HepG2 (cell line): ENCODE measurements around the gene GPHN. TPM values are rescaled to one million over a fixed set of nuclear protein-coding genes. Genes with fewer than 3 reads are reported as not detected.

Experiments
- CCAR2 ChIP-seq: fragments of 200-400 bp; formaldehyde crosslinking; optimal IDR thresholded peaks from 2 replicates; pipeline ENCODE3; 2018; ENCODE audit warnings: low read depth, mild to moderate bottlenecking, low read length, moderate library complexity
- CENPX ChIP-seq: sonication (generic); formaldehyde crosslinking; IDR thresholded peaks from 2 replicates; pipeline ENCODE4 v1.9.0; 2021; ENCODE audit warnings: mild to moderate bottlenecking, missing genetic modification reagents, moderate library complexity
- FIP1L1 ChIP-seq: fragments of 200-400 bp; formaldehyde crosslinking; IDR thresholded peaks from 2 replicates; pipeline ENCODE4 v1.6.1; 2018; ENCODE audit warnings: low read depth, mild to moderate bottlenecking, low read length, moderate library complexity, borderline replicate concordance; ENCODE audit not compliant: insufficient read depth
- FOXA1 ChIP-seq, 2 experiments: fragments of 450-650 bp in 1 of 2; sonication (generic) in 1 of 2; formaldehyde crosslinking in 1 of 2; IDR thresholded peaks; 2 replicates each; pipeline versions ENCODE4 v1.4.0 to v1.6.1; 2016 to 2020; ENCODE audit warnings: missing genetic modification reagents in 1 of 2
- GPN1 ChIP-seq: sonication (generic); formaldehyde crosslinking; IDR thresholded peaks from 2 replicates; pipeline ENCODE4 v1.5.1; 2020; ENCODE audit warnings: missing genetic modification reagents, borderline replicate concordance
- JUND ChIP-seq: sonication (generic); formaldehyde crosslinking; IDR thresholded peaks from 2 replicates; pipeline ENCODE4 v1.8.0; 2022; ENCODE audit warnings: mild to moderate bottlenecking, missing genetic modification reagents
- PRMT3 ChIP-seq: sonication (generic); formaldehyde crosslinking; IDR thresholded peaks from 2 replicates; pipeline ENCODE4 v1.8.1; 2022; ENCODE audit warnings: low read depth, mild to moderate bottlenecking, moderate library complexity, missing genetic modification reagents, borderline replicate concordance
- RAD51 ChIP-seq: fragments of 450-650 bp; IDR thresholded peaks from 2 replicates; pipeline ENCODE4 v1.6.1; 2016; ENCODE audit warnings: borderline replicate concordance
- RFX3 ChIP-seq: IDR thresholded peaks from 2 replicates; pipeline ENCODE4 v1.6.1; 2016; ENCODE audit warnings: missing biosample characterization, missing genetic modification reagents
- TGIF2 ChIP-seq: IDR thresholded peaks from 2 replicates; pipeline ENCODE4 v1.6.1; 2016; ENCODE audit warnings: control low read depth, missing compliant biosample characterization
- ZNF407 ChIP-seq: sonication (generic); formaldehyde crosslinking; IDR thresholded peaks from one replicate; pipeline ENCODE4 v1.5.1; 2020; ENCODE audit warnings: mild to moderate bottlenecking, missing genetic modification reagents; ENCODE audit errors: not compliant biosample characterization
- ZNF609 ChIP-seq: sonication (generic); formaldehyde crosslinking; IDR thresholded peaks from 2 replicates; pipeline ENCODE4 v1.4.0; 2020; ENCODE audit warnings: mild to moderate bottlenecking, missing genetic modification reagents, borderline replicate concordance
- ZNF7 ChIP-seq: IDR thresholded peaks from 2 replicates; pipeline ENCODE4 v1.6.1; 2016; ENCODE audit warnings: missing biosample characterization, missing genetic modification reagents
- polyA plus RNA-seq, 8 experiments: library from polyadenylated mRNA; depleted of rRNA in 3 of 8; stranded (reverse) in 7 of 8; unstranded in 1 of 8; fragments of >200 nt; fragmentation: Illumina TruSeq in 4 of 8; extraction: Trizol in 4 of 8; gene quantifications; 2 replicates each; pipeline versions ENCODE4 v1.2.1 to v1.2.3, GENCODE V29; 2011 to 2016; ENCODE audit warnings: low read depth in 4 of 8, missing spikeins in 1 of 8, mixed read lengths in 1 of 8; ENCODE audit not compliant: insufficient read depth in 1 of 8
- total RNA-seq, 5 experiments: library from RNA; depleted of rRNA; stranded (reverse); fragments of >200 nt; fragmentation: Illumina TruSeq; extraction: Trizol; gene quantifications; 2 replicates each; pipeline ENCODE4 v1.2.3, GENCODE V29; 2016; ENCODE audit warnings: low read depth in 1 of 5

The GPHN gene
- total and polyA plus RNA-seq, 2 of the 13 experiments (the other 11 are each of a cell fraction or from before 2014, with no cell fraction given), result 12.7 to 19.2 TPM

- no peak for TF ChIP-seq ZNF609 (CRISPR knock-in tag)
- peak; percentile 77; the same call in 1 of the 2 replicates for TF ChIP-seq PRMT3 (CRISPR knock-in tag)
- no peak; the same call in 1 of the 2 replicates for TF ChIP-seq GPN1 (CRISPR knock-in tag)
- TF ChIP-seq FIP1L1, result no peak
- TF ChIP-seq RAD51, result no peak
- TF ChIP-seq TGIF2 (CRISPR knock-in tag), result no peak; the same call in none of the 2 replicates
- no peak for TF ChIP-seq FOXA1 (IDR thresholded peaks at IDR 0.05)
- TF ChIP-seq FOXA1 (CRISPR knock-in tag; IDR thresholded peaks at IDR 0.05), result peak; percentile 19; the same call in 1 of the 2 replicates
- TF ChIP-seq CCAR2, result no peak
- TF ChIP-seq JUND (CRISPR knock-in tag), result 0 out of 2 replicates have a peak, but pooled peaks have one; percentile 9
- no peak for TF ChIP-seq RFX3 (CRISPR knock-in tag)
- TF ChIP-seq ZNF407, result peak; percentile 22
- no peak for TF ChIP-seq ZNF7 (CRISPR knock-in tag)
- no peak for TF ChIP-seq CENPX
These were observed at the start of gene GPHN (continued) for GRCh38 chr14:66507722-66508546.
